GM19240 (cell line): Measurements from ENCODE around the gene L3MBTL3.
"Not testable (repeated sequence)": the region's sequence is repeated elsewhere in the genome, so short reads cannot be mapped to it uniquely, and the experiment has no call there.

Experiments used
- DNase-seq: peaks from one replicate; pipeline ENCODE4 v3.0.0; 2011; ENCODE audit warnings: low spot score; ENCODE audit not compliant: insufficient read length

Gene L3MBTL3

DNA sequence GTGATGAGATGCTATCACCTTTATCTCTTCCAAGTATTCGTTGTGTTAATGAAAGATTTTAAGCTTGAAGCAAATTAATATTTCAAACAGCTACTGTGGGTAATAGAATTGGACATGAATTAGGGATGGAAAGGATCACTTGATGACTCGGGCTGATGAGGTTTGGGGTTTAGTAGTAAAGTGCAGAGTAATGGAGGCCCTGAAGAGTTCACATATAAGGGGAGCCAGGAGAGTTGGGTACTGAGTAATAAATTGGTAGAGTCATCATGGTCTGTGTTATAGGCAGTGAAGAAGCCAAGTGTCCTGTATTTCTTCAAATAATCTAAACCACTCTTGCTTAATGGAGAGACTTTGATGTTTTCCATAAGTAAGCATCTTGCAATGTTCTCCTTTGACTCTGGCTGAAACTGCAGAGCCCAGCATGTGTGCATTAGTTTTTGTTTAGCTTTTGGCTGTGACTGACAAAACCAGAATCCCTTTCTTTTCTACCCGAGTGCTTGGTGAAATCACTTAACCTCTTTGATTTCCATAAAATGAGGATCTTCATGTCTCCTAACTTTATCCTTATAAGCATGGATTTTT is 57.6 kb downstream of the L3MBTL3 start:
- no peak for DNase-seq

DNA sequence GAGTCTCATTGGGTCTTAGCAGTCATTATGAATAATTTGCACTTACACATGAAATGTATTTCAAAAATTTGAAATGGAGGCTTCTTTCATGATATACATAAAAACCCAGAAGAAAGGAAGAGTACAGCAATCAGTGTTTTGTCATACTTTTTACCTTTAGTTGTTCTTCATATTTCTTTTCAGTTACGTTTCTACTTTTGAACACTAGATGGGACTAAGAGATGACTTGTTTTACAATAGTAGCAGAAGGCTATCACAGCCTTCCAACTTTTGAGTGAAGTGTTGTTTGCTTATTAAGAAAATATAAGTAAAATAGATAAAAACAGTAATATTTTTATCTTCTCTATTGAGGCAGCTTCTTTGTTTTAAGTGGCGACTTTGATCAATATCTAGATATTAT is 58.1 kb downstream of the L3MBTL3 start:
- DNase-seq, result no peak

DNA sequence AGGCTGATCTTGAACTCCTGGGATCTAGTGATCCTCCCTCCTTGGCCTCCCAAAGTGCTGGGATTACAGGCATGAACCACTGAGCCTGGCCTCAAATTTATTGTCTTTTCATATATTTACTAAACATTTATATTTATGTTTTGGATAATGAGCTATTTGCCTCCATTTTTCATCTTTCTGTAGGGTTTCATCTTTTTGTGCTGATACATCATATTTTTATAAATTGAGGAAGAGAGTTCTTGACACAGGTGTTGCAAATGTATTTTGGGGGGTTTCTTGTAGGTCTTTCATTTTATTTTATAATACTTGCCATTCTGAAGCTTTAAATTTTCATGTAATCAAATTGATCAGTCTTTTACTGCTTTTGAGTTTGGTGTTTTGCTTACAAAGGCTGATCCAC is 72.4 kb downstream of the L3MBTL3 start:
- no peak for DNase-seq

DNA sequence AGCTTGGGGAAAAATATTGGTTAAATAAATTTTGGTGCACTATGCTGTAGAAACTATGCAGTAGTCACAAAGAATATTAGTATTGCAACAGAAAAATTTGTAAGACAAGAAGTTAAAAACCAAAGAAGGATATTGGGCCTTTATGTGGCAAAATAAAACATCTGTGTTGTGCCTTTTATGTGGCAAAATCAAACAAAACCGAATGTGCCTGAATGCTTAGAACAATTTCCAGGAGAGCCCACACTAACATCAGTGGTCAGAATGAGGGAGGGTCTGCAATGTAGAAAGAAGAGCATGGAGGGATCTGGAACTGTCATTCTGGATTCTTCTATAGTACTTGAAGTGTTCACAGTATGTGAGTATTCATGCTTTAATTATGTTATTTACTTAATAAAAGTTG is 75.2 kb downstream of the L3MBTL3 start:
- DNase-seq, result no peak

DNA sequence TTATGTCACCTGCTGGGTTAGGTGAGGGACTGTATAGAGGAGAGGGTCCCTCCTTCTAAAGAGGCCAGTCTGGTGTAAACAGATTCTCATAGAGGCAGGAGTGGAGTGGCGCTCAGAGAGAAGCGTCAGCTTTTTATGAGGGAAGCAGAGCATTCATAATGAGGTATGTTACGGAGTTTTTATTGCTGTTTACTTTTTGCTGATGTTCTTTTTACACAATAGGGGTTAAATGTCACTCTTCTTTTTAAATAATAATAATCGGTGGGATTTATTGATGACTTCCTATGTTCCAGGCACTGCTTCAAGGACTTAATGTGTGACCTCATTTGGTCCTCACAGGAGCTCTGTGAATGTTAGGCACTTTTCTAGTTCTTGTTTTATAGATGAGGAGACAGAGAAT is 79.9 kb downstream of the L3MBTL3 start:
- no peak for DNase-seq

DNA sequence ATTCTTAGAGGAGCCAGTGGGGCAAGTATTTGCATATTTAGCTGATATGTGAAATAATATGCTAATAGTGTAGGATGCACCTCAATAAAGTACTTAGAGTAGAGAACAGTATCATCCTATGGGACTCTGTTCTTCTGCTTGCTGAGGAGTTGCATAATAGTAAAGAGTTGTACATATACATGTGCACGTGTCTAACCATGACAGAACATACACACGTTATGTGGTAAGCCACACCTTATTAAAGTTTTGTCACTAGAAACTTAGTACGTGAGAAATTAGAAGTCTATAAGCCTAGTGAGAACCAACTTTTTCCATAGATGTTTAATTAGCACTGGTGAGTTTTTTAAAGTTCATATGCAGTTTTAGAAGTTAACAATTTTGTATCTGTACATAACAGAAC is 80.7 kb downstream of the L3MBTL3 start:
- DNase-seq, result no peak

DNA sequence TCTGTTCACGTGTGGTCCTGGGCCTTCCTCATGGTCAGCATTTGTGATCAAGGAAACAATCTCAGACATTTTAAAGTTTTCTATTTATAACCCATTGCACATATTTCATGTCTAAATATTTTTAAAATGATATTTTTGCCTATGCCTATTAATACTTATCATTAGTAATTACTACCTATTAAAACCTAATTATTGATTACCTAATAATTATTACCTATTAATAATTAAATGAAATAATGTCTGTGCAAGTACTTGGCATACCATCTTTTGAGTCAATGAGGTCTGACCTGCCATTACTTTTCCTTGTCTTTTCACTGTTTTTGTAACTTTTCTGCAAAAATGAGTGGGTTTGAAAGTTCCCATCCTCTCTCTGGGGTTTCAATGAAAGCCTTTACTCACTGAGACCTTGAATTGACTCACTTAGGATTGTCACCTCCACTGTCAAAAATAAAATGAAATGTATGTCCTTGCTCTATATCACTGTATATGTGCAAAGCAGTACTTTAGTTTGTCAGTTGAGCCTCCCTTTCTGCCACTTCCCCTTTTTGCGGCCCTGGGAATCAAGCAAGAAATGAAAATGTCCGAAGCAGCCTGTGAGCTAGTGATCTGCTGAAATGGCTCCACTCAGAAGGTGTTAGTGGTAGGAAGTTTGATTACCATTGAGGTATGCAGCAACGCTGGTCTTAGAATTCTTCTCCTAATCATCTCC is 87.8 kb downstream of the L3MBTL3 start:
- no peak for DNase-seq

DNA sequence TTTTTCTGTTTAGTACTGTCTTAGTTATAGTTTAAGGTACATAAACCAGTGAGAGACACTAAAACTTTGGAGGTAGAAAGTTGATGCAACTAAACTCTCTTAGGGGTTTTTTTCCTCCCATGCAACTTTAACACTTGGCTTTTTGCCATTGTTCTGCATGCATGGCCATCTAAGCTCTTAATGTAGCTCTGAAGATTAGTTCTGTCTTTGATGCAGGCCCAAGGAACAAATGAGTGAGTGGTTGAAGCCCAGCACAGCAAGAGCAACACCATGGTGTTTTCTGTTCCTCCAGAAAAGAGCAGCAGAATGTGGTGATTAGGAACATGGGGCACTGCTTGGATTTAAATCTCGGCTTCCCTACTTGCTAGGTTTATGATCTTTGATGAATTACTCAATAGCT is 89.3 kb downstream of the L3MBTL3 start:
- DNase-seq, result no peak

DNA sequence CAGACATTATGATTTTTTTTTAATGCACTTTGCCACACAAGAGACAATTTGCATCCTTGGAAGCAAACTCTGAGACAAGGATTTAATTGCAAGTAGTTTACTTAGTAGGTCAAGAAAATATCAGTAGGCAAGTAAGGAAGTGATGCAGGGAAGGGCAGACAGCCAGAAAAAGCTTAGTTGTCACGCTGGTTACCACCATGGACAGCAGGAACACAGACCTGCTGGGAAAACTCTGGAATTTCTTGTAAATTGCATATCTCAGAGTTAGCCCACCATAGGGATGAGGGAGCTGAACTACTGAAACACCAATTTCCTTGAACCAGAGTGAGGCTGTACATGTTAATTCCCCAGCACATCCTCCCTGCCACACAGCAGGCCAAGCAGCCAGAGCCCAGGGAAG is 92.7 kb downstream of the L3MBTL3 start:
- no peak for DNase-seq

DNA sequence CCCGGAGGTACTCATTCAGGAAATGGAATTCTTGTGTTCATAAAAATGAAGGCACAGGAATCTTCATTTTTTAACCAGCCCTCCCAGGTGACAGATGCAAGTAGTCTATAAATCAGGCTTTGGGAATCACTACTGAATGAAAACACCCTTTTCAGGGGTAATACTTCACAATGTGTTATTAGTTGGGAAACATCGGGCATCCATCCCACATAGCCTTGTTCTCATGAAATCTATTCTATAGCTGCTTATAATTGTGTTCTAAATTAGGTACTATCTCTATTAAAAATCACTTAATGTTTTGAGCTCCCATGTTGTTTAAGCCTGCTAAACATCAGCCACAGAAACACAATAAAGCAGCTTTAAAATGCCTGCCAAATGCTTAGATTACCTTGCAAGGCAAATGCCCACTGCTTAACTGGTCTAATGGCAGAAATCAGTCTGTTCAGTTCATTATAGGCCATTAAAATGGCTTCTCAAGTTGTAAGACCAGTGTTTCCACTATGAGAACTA is 94.9 kb downstream of the L3MBTL3 start:
- DNase-seq, result no peak

DNA sequence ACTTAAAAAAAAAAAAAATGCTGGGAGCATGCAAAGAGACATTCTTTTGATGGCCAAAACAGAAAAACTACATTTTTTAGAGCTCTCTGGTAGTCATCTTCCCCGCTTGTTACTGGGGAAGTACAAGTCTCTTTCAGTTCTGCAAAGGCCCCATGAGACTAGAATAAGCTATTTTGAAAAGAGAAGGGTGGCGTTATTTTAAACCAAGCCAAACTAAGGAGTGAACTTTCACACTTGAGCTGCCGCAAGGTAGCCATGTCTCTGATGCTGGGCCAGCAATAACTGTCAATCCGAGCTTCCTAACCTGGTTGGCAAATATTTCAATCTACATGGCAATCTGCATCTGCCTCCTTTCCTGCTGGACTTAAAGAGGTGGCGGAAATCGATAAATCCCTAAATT is 96.7 kb downstream of the L3MBTL3 start:
- no peak for DNase-seq

DNA sequence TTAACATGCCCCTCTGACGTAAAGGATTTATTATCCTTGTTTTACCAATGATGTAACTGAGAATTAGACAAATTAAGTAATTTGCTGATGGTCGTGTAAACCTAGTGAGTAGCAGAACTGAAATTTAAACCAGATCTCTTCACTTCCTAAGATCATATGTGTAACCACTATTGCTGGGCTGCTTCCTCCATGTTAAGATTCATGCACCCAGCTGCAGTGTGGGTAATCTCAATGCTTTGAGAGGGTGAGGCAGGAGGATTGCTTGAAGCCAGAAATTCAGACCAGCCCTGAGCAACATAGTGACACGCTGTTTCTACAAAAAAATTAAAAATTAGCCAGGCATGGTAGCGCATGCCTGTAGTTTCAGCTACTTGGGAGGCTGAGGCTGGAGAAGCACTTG is 97.9 kb downstream of the L3MBTL3 start:
- no peak for DNase-seq

DNA sequence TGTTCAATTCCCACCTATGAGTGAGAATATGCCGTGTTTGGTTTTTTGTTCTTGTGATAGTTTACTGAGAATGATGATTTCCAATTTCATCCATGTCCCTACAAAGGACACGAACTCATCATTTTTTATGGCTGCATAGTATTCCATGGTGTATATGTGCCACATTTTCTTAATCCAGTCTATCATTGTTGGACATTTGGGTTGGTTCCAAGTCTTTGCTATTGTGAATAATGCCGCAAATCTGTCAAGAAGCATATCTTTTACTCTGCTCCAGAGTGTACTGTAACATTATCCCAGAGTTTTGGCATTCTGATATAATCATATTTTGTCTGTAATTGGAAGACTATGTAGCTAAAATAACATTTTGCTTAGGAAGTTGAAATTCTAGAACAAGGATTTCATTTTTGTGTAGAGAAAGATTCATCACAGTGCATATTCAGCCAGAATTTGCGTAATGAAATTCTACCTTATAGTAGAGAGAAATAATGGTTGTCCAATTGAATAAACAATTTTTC is 98.9 kb downstream of the L3MBTL3 start:
- not testable (repeated sequence) for DNase-seq

DNA sequence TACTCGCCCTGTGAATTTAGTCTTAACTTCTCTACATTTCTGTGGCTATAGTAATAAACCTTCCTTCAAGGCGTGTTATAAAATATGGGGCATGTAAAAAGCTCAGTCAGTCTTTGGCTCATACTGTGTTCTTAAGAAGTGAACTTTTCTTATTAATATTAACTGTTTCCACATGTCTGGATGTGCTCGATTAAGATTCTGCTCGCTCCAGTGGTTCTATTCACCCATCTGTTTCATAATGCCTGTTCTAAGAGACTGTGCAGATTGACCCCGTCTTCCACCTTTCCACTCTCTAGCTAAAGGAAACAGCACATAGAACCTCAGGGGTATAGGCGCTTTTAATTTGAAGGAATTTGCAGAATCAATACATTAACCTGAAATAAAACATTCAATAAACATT is 99.9 kb downstream of the L3MBTL3 start:
- DNase-seq, result no peak

DNA sequence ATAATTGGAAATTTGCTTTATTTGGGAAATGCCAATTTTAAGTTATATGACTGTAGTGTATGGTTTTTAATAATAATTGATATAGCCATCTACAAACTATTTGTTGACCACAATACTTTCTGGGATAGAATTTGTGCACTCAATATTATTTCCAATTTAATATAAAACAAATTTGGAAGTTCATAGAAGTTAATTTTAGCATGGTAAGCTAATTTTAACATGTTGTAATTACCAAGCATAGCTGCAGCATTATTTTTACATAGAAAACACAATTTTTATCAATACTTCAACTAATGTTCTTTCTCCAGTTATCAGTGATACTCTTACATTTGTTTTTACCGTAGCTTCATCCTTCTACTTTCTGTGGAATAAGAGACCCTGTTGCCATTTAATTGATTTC is 100.8 kb downstream of the L3MBTL3 start:
- DNase-seq, result no peak

DNA sequence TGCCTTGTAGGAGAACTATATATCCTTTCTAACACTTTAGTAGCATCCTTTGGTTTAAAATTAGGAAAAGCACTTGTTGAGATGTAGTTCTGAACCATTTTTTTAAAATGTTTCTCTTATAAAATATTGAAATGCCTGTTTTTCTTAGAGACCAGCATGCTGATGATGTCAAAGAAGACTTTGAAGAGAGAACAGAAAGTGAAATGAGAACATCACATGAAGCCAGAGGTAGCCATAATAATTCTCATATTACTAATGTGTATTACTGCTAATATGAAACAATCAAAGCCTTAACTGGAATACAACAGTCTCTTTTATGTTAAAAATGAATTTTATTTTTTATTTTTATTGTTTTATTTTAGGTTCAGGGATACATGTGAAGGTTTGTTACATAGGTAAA is 102.3 kb downstream of the L3MBTL3 start:
- DNase-seq, result no peak

DNA sequence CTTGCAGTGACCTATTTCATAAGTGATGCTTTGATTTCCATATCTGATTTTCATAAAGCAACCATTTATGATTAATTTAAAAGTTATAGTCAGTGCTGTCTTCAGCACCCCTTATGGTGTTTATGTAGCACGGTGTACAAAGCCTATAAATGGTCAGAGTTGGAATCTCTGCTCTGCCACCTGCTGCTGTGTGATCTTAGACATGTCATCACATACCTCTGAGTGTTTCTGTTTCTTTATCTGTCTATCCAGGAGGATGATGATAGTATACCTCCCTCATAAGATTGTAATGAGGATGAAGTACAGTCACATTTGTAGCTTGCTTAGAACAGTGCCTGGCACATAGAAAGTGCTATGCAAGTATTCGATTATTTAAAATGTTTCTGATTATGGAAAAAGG is 103.9 kb downstream of the L3MBTL3 start:
- no peak for DNase-seq

DNA sequence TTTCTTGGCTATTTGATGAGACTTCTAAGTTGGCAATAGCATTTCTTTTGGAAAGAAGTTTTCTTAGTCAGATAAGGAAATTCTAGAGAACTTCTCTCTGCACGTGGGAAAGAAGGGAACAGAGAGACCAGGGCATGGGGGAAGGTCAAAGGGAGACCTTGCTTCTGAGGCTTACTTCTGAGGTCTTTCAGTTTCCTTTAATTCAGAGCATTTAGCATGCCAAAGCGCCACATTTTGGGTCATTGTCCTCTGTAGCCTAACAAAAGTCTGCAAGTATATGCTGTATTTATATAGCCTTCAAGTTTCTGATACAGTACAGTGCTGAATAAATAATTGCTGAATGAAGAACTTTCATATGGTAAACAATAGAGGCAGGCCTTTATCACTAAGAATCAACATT is 108.8 kb downstream of the L3MBTL3 start:
- no peak for DNase-seq

DNA sequence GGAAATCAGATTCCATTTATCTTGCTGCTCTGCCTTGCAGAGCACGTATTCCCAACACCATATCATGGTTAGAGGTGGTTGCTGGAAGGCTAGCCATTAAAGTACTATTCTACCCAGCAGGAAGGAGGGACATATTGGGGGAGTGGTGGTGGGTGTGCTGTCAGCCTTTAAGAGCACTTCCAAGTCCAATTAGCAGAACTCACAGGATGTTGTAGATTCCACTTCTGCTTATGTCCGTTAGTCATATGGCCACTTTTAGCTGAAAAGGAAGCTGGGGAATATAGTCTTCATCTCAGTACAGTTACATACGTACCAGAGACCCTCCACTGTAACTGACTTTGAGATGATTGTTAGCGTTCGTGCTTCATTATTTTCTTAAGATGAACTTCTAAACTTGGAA is 109.9 kb downstream of the L3MBTL3 start:
- no peak for DNase-seq

DNA sequence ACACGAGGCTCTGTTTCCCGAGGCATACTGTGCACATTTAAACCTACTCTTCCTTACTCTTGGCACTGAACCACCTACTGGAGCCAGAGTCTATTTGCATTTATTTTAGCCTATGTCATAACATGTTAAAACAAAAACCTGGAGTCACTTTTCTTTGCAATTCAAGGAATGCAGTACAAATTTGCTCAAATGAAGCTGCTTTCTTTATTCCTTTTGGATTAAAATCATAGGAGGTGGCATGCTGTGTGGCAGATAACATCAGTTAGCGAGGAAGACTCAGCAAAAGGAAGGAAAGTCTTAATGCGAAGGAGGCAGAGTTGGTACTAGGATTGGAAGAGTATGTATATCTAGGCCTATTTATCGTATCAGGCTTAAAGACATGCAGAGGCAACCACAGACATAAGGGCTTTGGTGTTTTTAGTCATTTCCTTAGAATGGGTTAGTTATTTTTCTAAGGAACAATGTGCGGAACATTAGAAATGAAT is 111.4 kb downstream of the L3MBTL3 start:
- no peak for DNase-seq

DNA sequence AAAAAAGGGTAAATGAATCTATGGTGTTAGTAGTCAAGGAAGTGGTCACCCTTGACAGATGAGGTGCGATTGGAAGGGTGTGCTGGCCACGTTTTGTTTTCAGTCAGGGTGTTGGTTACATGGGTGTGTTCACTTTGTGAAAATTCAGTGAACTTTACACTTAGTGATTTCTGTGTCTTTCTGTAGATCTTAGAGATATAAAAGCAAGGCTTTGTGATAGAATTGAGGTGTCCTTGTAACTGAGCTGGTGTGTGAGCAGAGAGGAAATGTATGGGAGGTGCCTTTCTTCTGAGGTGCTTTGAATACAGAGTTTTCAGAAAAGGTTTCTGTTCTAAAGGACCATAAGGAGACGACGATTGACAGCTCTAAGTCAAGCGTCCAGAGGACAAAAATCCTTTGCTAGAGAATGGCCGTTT is 113.9 kb downstream of the L3MBTL3 start:
- DNase-seq, result no peak

DNA sequence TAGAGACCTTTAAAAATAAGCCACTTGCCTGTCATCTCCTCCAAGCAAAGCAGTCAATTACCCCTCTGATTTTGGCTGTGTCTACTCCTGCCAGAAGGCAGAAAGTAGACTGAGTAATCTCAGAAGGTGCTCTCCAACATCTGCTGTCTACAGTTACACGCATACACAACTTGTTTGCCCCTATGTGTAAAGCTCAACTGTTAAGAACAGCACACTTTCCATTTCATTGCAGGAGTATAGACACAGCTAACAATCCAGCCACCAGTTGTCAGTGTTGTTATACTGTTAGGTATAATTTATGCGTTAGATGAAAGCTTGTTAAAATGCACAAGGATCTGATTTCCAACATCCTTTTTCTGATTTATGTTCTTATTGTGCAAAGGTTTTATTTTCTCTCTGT is 116.2 kb downstream of the L3MBTL3 start:
- DNase-seq, result no peak

DNA sequence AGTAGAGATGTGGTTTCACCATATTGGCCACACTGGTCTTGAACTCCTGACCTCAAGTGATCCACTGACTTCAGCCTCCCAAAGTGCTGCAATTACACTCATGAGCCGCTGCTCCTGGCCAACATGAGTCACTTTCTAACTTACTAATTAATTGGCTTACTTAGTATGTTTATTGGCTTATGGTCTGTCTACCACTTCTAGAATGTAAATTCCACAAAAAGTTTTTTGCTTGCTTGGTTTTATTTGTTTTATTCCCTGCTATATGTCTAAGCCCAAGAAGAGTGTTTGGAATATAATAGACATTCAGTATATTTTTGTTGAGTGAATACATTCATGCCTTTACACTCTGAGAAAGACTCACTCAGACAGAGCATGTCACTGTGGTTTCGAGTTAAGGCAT is 118.4 kb downstream of the L3MBTL3 start:
- DNase-seq, result no peak
